Posterior vena cava (tissue), 2 donors: Measurements from ENCODE around the gene IFIT1. TPM values are rescaled to one million over a fixed set of nuclear protein-coding genes. Genes with fewer than 3 reads are reported as not detected.
A peak's percentile ranks its signal among the peaks of the same experiment; 100 is the strongest.
"Not testable (repeated sequence)": the region's sequence is repeated elsewhere in the genome, so short reads cannot be mapped to it uniquely, and the experiment has no call there.

Experiments
- DNase-seq: peaks from one replicate; pipeline ENCODE4 v3.0.0-alpha.2; 2020; ENCODE audit warnings: low spot score
- intact Hi-C, 2 donors: fragments of 100-400 bp; cut with DNase I; formaldehyde crosslinking; loops; one replicate each; pipeline versions ENCODE4 v1.14.1 to v1.14.2; 2022 to 2023
- total RNA-seq, 2 donors: library from RNA; stranded (reverse); fragmentation: NEBNext Ultra II Directional; extraction: Animal tissue kit (Norgen Biotek cat#: 25700); gene quantifications; one replicate each; pipeline ENCODE4 v1.2.1, GENCODE V29; 2021
- donor health status: DM: yes; HTN: yes; CAD: no.
- donor health status: DM: yes; HTN: yes; CAD: no.

The IFIT1 gene
- total RNA-seq, 2 donors from 2014 or later = 9.8 to 13.8 TPM

DNA sequence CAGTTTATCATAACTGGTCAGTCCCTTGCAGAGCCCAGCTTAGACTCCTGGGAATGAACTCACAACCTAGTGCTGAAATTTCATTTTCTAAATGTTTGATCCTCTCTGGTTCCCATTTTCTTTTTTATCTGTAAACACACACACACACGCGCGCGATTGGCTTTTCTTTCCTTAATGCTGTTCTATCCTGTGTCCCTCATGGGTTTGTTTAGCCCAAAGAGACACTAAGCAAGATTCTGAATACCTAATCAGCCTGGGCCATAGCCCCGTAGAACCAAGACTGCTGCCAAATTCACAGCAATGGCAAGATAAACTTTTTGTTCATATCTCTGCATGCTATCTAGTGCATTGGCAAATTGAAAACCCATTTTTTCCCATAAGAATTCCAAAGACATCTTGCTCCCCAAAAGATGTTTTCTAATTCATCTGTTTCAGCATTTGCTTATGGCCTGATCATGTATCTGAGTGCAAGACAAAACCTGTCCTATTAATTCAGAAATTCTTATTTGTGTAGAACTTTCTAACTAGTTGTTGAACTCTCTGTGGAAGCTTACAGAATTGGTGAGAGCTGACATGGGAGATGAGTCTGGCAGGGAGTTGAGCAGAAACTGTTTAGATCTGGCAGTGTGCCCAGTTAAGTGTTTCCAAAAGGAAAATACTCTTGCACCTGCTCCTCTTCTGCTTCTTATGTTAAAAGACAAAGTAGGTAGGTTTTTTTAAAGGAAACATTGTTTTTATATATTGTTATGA, 1.8 kb upstream of the IFIT1 start:
- DNase-seq = no peak
- intact Hi-C loops = no loop called here

DNA sequence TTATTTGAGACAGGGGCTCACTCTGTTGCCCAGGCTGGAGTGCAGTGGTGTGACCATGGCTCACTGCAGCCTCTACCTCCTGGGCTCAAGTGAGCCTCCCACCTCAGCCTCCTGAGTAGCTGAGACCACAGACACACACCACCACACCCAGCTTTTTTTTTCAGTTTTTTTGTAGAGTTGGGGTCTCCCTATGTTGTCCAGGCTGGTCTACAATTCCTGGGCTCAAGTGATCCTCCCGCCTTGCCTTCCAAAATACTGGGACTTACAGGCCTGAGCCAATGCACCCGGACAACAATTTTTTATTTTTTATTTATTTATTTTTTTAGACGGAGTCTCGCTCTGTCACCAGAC, 1.2 kb upstream of the IFIT1 start:
- intact Hi-C loops = not testable (repeated sequence)

DNA sequence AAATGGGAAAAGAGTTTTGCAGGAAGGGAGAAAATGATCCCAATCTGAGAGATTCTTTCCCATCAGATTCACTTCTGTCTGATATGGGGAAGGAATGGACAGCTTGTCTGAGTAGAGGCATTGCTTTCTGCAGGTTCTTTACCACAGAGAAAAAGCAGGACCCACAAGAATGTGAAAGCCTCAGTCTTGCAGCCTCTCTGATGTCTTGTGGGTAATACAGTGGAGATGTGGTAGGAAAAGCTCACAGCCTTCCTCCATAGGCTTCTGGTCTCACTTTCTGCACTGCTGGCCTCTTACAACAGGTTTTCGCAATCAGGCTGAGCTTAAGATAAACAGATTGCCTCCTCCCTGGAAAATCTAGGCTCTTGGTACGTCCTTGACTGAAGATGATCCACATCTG, 551 bp downstream of the IFIT1 start:
- no peak for DNase-seq
- intact Hi-C loops = no loop called here

More for the DNA sequence above, 1.2 kb upstream of the IFIT1 start:
- DNase-seq = not testable (repeated sequence)

DNA sequence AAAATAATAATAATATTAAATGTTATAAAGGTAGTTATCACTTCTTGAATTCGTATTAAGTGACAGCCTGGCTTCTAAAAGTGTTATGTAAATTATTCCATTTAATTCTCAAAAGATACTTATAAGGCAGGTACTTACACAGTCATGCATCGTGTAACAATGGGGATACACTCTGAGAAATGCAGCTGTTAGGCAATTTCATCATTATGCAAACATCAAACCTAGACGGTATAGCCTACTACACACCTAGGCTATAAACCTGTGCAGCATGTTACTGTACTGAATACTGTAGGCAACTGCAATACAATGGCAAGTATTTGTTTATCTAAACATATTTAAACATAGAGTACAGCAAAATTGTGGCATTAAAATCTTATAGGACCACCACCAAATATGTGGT, 1.5 kb downstream of the IFIT1 start:
- intact Hi-C loops = no loop called here

DNA sequence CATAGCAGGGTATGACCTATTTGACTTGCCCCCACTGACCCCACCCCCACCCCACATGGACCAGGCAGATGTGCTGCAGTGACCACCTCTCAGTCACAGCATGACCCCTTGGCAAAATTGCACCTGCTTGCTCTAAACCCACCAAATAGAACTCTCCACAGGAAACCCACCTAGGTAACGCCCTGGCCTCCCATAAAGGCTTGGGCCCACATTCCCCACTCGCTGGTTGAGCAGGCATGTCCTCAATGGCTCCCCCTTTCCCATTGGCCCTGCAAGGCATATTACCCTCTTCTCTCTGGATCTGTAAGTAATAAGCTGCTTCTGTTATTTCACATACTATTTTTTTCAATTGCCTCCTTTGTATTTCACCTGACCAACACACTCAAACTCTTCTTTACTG, 2.7 kb downstream of the IFIT1 start:
- no peak for DNase-seq
- intact Hi-C loops = no loop called here

More for the DNA sequence above, 1.5 kb downstream of the IFIT1 start:
- DNase-seq = no peak

DNA sequence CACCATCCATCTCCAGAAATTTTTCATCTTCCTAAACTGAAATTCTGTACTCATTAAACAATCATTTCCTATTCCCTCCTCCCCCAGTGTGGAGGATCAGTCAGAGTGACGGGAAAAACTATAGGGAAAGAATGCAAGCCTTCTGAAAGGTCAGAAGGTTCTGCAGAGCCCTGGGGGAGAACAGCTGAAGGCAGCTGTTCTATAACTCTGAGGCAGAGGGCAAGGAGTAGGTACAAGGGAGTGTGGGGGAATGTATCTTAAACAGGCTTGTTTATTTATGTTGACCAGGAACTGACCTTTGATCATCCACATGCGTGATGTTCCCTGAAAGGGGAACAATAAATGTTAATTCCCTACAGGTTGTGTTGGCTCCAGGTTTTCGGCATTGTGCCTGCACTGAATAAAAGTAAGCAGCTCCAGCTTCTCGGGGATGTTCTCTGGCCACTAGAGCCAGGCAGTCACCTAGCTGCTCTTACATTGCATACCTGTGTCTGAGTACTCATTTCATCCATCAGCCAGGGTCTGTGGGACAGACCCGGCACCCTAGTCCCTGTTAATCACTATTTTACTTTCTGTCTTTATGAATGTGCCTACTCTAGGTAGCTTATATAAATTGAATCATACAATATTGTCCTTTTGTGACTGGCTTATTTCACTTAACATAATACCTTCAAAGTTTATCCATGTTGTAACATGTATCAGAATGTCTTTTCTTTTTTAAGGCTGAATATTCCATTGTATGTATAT, 5.8 kb downstream of the IFIT1 start:
- intact Hi-C loops = no loop called here
- no peak for DNase-seq

DNA sequence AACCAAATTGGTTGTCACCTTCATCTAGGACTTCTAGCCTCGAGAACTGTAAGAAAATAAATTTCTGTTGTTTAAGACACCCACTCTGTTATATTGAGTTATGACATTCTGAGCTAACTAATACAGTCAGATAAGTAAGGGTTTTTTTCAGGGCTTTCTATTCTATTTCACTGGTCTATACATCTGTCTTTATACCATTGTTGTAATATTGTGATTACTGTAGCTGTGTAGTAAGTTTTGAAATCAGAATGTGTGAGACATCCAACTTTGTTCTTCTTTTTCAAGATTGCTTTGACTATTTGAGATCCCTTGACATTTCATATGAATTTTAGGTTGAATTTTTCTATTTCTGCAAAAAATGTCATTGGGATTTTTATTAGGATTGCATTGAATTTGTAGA, 7.5 kb downstream of the IFIT1 start:
- intact Hi-C loops = no loop called here

DNA sequence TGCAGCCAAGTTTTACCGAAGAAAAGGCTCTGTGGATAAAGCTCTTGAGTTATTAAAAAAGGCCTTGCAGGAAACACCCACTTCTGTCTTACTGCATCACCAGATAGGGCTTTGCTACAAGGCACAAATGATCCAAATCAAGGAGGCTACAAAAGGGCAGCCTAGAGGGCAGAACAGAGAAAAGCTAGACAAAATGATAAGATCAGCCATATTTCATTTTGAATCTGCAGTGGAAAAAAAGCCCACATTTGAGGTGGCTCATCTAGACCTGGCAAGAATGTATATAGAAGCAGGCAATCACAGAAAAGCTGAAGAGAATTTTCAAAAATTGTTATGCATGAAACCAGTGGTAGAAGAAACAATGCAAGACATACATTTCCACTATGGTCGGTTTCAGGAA, 10.6 kb downstream of the IFIT1 start:
- intact Hi-C loops = no loop called here
- DNase-seq = no peak

More for the DNA sequence above, 7.5 kb downstream of the IFIT1 start:
- no peak for DNase-seq

DNA sequence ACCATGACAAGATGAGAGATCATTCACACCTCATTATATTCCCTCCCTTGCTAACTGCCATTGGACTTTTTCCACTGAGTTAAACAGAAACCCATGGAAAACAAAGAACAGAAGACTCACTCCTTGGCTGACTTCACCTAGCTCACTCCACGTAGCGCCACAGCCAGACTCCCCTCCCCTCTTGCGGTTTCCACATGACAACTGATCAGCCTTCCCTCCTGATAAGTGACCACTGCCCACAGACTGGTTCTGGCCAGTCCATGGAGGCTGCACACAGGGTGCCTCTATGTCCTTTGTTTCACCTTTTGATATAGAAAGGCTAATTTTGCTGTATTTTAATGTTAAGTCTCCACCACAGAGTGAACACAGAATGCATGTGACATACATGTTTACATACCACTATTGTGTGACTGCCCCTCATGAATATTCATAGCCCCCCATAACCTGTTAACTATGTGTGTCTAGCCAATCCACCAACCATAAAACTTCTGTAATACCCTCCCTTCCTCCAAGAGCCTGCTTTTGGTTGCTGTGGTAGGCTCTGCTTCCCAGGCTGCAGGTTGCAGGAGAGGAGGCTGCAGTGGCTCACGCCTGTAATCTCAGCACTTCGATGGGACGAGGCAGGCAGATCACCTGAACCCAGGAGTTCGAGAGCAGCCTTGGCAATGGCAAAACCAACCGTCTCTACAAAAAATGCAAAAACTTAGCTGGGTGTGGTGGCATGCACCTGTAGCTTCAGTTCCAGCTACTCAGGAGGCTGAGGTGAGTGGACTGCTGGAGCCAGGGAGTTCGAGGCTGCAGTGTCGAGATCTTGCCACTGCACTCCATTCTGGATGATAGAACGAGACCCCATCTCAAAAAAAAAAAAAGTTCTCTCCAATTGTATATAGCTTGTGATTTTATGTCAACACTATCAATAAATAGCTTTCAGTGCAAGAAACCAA, 12.0 kb downstream of the IFIT1 start:
- DNase-seq = no peak

DNA sequence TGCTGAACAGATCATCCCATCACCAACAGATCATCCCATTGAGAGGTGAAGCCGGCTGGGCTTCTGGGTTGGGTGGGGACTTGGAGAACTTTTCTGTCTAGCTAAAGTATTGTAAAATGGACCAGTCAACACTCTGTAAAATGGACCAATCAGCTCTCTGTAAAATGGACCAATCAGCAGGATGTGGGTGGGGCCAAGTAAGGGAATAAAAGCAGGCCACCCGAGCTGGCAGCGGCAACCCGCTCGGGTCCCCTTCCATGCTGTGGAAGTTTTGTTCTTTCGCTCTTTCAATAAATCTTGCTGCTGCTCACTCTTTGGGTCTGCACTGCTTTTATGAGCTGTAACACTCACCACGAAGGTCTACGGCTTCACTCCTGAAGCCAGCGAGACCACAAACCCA, 13.8 kb downstream of the IFIT1 start:
- intact Hi-C loops, DNase-seq: not testable (repeated sequence)

More for the DNA sequence above, 12.0 kb downstream of the IFIT1 start:
- intact Hi-C loops = no loop called here

DNA sequence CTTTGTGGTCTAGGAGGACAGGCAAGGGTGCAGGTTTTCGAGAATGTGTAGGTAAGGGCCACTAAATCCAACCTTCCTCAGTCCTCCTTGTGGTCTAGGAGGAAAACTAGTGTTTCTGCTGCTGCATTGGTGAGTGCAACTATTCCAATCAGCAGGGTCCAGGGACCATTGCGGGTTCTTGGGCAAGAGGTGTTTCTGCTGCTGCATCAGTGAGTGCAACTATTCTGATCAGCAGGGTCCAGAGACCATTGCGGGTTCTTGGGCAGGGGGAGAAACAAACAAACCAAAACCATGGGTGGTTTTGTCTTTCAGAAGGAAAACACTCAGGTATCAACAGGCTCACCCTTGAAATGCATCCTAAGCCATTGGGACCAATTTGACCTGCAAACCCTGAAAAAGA, 15.4 kb downstream of the IFIT1 start:
- intact Hi-C loops, DNase-seq: not testable (repeated sequence)

DNA sequence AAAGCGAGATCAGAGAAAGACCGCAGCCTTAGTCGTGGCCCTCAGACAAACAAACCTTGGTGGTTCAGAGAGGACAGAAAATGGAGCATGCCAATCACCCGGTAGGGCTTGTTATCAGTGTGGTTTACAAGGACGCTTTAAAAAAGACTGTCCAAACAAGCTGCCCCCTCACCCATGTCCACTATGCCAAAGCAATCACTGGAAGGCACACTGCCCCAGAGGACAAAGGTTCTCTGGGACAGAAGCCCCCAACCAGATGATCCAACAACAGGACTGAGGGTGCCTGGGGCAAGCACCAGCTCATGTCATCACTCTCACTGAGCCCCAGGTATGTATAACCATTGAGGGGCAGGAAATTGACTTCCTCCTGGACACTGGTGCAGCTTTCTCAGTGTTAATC, 16.9 kb downstream of the IFIT1 start:
- DNase-seq, intact Hi-C loops: not testable (repeated sequence)

DNA sequence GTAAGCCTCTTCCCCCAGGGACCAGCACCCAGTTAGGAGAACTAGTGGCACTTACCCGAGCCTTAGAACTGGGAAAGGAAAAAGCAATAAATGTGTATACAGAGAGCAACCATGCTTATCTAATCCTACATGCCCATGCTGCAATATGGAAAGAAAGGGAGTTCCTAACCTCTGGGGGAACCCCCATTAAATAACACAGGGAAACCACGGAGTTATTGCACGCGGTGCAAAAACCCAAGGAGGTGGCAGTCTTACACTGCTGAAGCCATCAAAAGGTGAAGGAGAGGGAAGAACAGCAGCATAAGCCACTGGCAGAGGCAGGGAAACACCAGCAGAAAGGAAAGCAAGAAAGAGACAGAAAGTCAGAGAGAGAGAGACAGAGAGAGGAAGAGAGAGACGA, 18.1 kb downstream of the IFIT1 start:
- DNase-seq, intact Hi-C loops: not testable (repeated sequence)

DNA sequence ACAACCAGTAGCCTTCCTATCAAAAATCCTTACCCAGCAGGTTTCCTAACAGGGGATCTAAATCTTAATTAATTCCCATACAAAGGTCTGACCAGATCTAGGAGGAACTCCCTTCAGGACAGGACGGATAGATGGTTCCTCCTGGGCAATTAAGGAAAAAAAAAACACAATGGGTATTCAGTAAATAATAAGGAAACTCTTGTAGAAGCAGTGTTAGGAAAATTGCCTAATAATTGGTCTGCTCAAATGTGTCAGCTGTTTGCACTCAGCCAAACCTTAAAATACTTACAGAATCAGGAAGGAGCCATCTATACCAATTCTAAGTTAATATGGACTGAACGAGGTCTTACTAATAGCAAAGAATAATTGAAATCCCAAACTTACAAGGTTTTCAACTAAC, 18.7 kb downstream of the IFIT1 start:
- intact Hi-C loops, DNase-seq: not testable (repeated sequence)

DNA sequence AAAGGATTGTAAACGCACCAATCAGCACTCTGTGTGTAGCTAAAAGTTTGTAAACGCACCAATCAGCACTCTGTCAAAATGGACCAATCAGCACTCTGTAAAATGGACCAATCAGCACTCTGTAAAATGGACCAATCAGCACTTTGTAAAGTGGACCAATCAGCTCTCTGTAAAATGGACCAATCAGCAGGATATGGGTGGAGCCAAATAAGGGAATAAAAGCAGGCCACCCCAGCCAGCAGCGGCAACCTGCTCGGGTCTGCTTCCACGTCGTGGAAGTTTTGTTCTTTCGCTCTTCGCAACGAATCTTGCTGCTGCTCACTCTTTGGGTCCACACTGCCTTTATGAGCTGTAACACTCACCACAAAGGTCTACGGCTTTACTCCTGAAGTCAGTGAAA, 19.9 kb downstream of the IFIT1 start:
- intact Hi-C loops = not testable (repeated sequence)

DNA sequence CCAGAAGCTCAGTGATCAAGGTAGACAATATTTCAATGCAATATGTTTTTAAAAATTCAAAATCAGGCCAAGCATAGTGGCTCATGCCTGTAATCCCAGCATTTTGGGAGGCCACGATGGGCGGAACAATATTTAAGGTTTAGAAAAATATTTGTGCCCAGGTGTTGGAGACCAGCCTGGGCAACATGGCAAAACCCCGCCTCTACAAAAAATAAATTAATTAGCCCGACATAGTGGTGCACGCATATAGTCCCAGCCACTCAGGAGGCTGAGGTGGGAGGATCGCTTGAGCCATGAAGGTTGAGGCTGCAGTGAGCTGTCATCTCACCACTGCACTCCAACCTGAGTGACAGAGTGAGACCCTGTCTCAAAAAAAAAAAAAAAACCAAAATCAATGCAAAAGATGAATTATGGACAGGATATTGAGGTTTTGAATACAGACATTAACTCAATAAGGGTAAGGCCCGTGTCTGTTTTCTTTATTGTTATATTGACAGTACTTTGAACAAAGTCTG, 21.0 kb downstream of the IFIT1 start:
- DNase-seq = no peak
- intact Hi-C loops = no loop called here

More for the DNA sequence above, 19.9 kb downstream of the IFIT1 start:
- not testable (repeated sequence) for DNase-seq

DNA sequence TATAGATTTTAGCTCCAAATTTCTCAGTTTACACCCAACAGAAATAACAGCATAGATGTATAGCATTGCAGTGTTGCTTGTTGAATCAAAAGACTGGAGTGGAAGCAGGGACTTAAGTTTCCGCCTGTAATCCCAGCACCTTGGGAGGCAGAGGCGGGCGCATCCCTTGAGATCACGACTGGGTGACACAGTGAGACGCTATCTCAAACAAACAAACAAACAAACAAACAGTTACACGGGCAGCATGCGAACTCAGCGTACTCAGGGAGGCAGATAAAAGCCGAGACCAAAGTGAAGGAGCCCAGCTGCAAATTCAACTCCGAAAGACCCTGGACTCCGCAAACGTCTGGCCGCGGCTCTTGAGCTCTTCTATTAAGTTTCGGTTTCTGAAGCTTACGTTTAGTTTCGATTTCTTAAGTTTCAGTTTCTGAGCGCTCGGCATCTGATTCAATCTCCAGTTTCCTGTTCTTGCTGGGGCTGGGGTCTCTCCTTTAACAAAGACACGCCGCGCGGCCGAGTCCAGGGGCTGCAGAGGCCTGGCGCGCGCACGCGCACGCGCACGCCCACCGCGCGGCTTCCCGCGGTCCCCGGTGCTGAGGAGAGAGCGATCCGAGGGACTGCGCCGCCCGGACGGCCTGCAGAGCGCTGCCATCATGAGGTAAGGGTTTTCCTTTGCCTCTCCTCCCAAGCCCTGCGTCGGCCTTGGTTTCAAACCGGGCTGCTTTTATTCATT, 21.9 kb downstream of the IFIT1 start, which contains the start of gene IFIT5:
Gene IFIT5, plus strand, starts transcription at position 423 of the 733 bp plus-strand sequence. Its CDS starts 231 bp downstream, at position 654.
- peak; percentile 90 for DNase-seq
- intact Hi-C loops = no loop called here
